Measurements from ENCODE around the gene KLHL40.

KLHL40 gene

DNA sequence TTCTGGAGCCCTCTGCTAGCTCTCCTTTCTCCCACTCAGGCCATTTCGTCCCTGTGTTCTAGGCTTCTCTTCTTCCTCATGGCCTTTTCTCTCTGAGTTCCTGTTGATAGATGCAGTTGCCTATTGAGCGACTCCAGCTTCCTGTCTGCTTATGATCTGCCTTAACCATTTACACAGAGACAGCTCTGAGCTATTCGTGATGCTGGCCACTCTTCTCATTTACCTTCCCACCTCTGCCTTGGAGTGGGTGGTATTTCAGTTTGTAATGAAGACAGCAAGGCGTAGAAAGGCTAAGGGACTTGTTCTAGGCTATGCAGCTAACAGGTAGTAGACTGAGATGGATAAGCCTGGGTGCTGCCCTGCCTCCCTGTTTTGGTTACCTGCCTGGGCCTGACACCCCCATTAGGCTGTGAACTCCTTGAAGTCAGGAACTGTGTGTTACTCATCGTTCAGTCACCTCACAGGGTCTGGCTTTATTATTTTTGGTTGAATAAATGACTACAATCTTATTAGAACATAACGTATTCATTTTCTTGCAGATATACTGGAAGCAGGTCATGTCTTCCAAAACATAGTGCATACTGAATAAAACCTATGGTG lies 44.5 kb upstream of the KLHL40 start:
- DNase-seq (ENCODE audit: low read depth) = no peak
- no peak overlapping the region for H3K4me3 ChIP-seq (ENCODE audit: low read depth, low read length)
- TF ChIP-seq CTCF (IDR thresholded peaks at IDR 0.05; ENCODE audit: low read depth, low read length) (no peak), MYC (IDR thresholded peaks at IDR 0.05; ENCODE audit: low read depth, low read length) (no peak), POLR2A (IDR thresholded peaks at IDR 0.05; ENCODE audit: extremely low read depth, insufficient read length) (no peak)
- TF ChIP-seq, protein P1, sequence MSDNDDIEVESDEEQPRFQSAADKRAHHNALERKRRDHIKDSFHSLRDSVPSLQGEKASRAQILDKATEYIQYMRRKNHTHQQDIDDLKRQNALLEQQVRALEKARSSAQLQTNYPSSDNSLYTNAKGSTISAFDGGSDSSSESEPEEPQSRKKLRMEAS (IDR thresholded peaks at IDR 0.05; ENCODE audit: low read depth, low read length) = no peak

DNA sequence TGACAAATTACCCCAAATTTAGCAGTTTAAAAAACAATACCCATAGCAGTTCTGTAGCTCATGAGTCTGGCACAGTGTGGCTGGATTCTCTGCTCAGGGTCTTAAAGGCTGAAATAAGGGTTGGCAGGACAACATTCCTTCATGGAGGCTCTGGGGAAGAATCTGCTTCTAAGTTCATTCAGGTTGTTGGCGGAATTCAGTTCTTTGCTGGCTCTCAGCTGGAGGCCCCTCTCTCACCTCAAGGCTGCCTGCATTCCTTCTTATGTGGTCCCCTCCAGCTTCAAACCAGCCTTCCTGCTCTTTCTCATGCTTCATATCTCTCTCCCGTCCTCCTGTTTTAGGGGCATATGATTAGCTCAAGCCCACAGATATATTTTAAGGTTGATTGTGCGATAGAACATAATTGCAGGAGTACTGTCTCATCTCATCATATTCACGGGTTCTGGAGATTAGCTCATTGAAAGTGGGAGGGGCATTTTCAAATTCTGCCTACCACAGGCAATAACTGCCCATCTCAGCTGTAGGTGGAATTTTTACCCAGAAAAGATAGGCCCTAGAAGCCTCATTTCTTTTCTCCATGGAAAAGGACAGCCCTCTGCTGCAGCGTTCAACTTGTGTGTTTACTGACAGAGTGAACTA lies 37.4 kb upstream of the KLHL40 start:
- DNase-seq (ENCODE audit: low read depth) = no peak
- TF ChIP-seq, protein P1 (IDR thresholded peaks at IDR 0.05; ENCODE audit: low read depth, low read length) = no peak
- no peak for TF ChIP-seq CTCF (IDR thresholded peaks at IDR 0.05; ENCODE audit: low read depth, low read length)
- TF ChIP-seq POLR2A (IDR thresholded peaks at IDR 0.05; ENCODE audit: extremely low read depth, insufficient read length) = no peak
- no peak for TF ChIP-seq MYC (IDR thresholded peaks at IDR 0.05; ENCODE audit: low read depth, low read length)
- no peak overlapping the region for H3K4me3 ChIP-seq (ENCODE audit: low read depth, low read length)

GRCh38 chr3:42649006-42649405 lies 36.3 kb upstream of the KLHL40 start:
- no peak for DNase-seq (ENCODE audit: low read depth)
- TF ChIP-seq, protein P1 (IDR thresholded peaks at IDR 0.05; ENCODE audit: low read depth, low read length) = no peak
- TF ChIP-seq POLR2A (IDR thresholded peaks at IDR 0.05; ENCODE audit: extremely low read depth, insufficient read length) = no peak
- no peak for TF ChIP-seq CTCF (IDR thresholded peaks at IDR 0.05; ENCODE audit: low read depth, low read length)
- TF ChIP-seq MYC (IDR thresholded peaks at IDR 0.05; ENCODE audit: low read depth, low read length) = no peak
- H3K4me3 ChIP-seq (ENCODE audit: low read depth, low read length) = no peak overlapping the region

GRCh38 chr3:42649783-42650182 lies 35.6 kb upstream of the KLHL40 start:
- DNase-seq (ENCODE audit: low read depth) = no peak
- TF ChIP-seq POLR2A (IDR thresholded peaks at IDR 0.05; ENCODE audit: extremely low read depth, insufficient read length) = no peak
- no peak for TF ChIP-seq CTCF (IDR thresholded peaks at IDR 0.05; ENCODE audit: low read depth, low read length)
- TF ChIP-seq, protein P1 (IDR thresholded peaks at IDR 0.05; ENCODE audit: low read depth, low read length) = no peak
- no peak for TF ChIP-seq MYC (IDR thresholded peaks at IDR 0.05; ENCODE audit: low read depth, low read length)
- no peak overlapping the region for H3K4me3 ChIP-seq (ENCODE audit: low read depth, low read length)

DNA sequence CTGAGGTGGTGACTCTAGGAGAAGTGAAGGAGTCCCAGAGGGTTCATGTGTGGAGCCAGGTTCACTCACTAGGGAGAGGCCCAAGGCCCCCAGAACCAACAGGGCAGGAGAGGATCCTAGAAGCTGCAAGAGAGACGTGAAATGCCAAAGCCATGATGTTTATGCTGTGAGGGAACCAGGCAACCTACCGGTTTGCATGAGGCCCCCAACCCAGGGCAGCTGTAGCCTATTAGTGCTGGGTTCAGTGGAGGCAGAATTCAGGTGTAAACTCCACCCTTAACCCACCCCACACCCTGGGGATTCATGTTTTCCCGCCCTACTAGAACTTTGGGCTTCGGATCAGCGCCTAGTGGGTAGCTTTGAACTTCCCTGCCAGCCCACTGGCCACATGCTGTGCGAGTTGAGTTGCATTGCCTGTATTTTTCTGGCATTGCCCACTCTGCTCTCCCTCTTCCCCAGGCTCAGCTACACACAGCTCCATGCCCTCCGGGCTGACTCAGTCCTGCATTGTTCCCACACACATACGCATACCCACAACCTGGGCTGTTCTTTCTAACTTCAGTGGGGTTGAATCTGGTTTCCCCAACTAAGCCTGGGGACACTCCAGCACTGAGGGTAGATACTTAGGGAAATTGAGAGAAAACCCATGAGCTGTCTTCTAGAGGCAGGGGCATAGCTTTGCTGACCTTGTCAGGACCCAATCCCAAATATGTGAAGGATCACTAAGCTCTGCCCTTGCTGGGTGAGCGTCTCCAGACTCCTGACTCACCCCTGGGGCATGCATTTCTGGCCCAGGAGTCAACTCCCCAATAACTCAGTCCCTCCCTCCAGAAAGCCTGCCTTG lies 33.9 kb upstream of the KLHL40 start:
- TF ChIP-seq, protein P1 (IDR thresholded peaks at IDR 0.05; ENCODE audit: low read depth, low read length) = no peak
- TF ChIP-seq CTCF (IDR thresholded peaks at IDR 0.05; ENCODE audit: low read depth, low read length) = no peak
- no peak for TF ChIP-seq POLR2A (IDR thresholded peaks at IDR 0.05; ENCODE audit: extremely low read depth, insufficient read length)
- no peak for TF ChIP-seq MYC (IDR thresholded peaks at IDR 0.05; ENCODE audit: low read depth, low read length)
- no peak for DNase-seq (ENCODE audit: low read depth)
- no peak overlapping the region for H3K4me3 ChIP-seq (ENCODE audit: low read depth, low read length)

All from NB4 (cell line).